ENCODE results near the gene AMPH.

AMPH gene

DNA sequence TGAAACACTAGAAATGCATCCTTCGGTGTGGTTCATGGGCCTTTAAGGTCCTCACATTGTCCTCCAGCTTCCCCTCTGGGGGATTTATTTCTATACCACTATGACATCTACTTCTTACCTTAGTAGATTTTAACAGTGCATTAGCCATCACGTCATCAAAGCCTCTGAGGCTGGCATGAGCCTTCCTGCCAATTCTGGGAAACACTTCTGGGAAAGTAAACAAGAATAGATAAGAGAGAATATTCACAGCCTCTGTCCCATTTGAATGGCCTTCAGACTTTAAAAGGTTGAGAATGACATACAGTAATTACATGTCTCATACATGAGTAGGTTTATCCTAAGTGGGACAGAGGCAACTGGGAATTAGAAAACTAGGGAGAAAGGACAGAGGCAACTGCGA, 89.7 kb downstream of the AMPH start:
- no peak for DNase-seq

- DNase-seq = no peak
These were observed 91.6 kb downstream of the AMPH start for GRCh38 chr7:38539477-38540081.

DNA sequence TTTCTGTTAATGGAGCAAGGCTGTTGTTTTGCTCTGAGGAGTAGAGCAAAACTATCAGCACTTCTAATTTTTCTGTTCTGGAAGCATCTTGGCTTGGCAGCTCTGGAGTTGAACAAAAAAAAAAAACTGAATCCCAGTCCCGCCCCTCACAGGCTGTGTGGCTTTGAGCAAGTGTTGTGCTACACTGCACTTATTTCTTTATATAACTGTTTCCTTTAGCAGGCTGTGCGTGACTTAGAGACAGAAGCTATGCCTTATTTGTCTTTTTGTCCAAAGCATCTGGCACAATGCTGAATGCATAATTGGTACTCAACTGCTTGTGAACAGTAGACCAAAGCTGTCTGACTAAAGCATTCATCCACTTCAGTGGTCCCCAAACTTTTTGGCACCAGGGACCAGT, 96.1 kb downstream of the AMPH start:
- no peak for DNase-seq

DNA sequence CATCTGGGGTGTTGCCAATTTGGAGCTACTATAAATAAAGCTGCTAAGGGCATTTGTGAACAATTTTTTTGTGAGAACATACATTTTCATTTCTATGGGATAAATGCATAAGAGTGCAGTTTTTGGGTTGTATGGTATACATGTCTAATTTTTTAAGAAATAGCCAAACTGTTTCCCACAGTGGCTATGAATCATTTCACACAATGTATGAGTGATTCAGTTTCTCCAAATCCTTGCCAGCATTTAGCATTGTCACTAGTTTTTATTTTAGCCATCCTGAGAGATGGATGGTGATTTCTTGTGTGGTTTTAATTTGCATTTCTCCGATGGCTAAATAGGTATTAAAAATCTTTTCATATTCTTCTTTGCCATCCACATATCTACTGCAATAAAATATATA, 105.3 kb downstream of the AMPH start:
- DNase-seq = no peak

GRCh38 chr7:38524786-38525185, 106.4 kb downstream of the AMPH start:
- DNase-seq = no peak

DNA sequence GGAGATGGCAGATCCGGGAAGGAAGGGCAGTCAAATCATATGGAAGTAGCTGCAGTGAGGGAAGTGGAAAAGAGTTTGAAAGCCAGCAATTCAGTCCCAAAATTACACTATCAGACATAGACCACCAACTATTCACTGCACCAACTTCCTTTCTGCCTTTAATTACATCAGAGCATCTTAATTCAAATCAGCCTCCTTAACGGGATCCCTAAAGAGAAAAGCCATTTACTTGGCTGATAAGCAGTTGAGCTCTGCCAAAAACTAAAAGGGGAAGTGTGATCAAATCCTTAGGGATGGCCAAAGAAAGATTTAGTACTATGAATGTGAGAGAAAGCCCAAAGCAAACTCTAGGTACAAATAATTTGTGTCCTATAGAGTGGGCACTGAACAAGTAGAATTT, 110.4 kb downstream of the AMPH start:
- no peak for DNase-seq

GRCh38 chr7:38518541-38518940, 112.6 kb downstream of the AMPH start:
- no peak for DNase-seq

DNA sequence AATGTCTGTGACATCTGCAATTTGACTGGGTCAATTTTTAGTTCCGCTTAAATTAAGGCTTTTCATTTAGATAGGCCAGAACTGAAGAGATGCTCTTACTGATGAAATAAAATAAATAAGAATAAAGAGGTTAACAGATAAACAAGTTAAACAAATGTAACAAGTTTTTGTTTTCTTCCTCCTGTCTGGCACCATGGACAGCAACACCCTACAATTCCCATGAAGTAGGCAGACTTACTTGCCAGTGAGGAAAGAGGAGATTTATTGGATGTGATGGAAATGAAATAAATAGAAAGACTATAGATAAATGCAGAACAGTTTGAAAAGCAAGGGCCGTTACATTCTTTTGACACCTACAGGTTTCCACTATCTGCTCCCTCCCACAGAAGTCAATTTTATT, 118.5 kb downstream of the AMPH start:
- DNase-seq = no peak

DNA sequence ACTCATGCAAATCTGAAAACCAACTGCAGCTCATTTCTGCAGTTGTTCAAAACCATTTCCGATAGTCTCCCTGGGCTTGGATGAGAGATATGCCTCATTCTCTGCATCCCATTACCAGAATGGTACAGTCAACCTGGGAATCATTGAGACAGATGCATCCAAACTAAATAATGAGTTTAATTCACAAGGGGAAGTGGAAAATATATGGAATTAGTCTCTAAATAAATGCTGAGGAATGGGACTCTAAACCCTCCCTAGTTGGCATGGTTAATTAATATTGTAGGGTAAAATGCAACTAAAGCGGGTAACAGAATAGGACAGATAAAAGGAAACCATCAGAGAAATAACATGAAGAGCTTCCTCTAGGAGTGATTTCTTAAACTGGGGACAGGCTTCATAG, 118.9 kb downstream of the AMPH start:
- no peak for DNase-seq

DNA sequence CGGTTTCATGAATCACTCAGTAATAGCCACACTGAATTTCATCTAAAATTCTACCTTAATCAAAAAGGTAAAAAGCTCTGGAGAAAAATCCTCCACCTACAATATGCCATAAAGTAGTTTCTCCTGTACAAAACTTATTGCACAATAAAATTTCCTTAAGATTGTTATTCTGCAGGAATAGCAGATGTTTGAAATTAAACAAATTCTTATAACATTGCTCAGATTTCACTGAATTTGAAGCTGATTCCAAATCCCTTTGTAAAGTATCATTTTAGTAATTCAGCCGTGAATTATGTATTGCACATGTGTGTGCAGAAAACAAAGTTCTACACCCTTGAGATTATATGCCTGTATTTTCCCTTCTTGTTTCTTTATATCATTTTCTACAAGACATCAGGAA, 123.8 kb downstream of the AMPH start:
- no peak for DNase-seq

DNA sequence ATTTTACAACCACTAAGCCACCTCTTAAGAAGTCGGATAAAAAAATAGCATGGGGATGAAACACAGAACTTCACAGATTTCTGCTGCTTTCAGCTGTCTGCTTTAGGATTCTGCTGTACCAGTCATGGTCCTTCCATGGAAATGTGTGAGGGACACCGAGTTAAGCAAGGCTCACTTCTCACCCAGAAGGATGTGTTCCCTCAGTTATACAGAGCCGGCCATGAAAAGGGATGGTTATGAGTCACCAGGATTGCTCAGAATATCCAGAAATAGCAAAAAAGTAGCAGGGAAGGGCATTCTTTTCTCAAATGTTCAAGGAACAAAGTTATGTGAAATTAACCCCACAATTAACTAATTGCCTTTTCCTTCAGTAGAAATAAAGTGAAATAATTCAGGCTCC, 124.4 kb downstream of the AMPH start:
- DNase-seq = no peak

DNA sequence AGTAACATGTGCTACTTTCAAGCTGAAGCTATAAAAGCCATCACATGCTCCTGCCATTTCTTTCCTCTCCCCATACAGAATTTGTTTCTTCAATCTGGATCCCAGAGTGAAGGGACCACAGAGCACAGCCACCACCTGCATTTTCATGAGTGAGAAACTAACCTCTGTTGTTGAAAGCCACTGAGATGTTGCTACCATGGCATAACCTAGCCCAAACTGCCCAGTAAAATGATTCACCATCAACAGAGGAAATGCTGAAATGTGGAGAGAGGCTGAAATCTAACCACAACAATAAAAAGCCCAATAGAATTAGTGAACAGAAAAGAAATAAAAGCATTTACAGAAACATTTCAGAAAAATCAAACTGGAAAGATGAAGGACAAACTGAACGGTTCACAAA, 125.2 kb downstream of the AMPH start:
- DNase-seq = no peak

DNA sequence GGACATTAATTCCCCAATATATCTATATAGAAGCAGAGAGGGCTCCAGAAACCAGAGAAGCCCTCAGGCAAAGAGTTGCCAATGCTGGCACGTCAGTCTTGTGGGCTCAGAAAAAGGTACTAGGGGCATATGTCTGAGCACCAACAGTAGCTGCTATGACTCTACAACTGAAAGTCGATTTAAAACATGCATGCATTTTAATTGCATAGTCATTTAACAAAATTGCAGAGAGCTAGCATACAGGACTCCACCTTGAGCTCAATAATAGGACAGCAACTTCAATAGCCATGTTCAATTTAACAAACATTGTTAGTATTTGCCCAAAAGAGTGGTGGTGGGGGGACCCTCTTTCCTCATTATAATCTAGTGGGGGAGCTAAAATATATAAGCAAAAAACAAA, 126.5 kb downstream of the AMPH start:
- no peak for DNase-seq

- DNase-seq = no peak
These were observed 128.3 kb downstream of the AMPH start for GRCh38 chr7:38502848-38503247.

DNA sequence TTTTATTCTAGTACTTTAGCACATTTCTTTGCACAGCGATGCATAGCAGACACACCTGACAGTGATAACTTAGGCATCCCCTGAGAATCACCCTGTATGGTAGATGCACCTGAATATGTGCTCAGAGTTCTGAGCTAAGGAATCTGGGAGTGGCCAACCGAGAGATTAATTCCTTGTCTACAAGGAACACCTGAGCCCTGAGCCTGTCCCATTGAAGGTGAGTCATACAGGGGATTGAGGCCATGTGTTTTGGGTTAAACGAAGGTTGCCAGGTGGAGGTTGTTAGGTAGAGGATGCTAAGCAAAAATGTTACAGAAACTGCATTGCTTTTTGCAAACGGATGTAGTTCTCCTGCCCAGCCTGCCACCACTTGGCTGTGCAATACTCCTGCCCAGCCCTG, 128.9 kb downstream of the AMPH start:
- no peak for DNase-seq

GRCh38 chr7:38492010-38492409, 139.2 kb downstream of the AMPH start:
- DNase-seq = no peak

DNA sequence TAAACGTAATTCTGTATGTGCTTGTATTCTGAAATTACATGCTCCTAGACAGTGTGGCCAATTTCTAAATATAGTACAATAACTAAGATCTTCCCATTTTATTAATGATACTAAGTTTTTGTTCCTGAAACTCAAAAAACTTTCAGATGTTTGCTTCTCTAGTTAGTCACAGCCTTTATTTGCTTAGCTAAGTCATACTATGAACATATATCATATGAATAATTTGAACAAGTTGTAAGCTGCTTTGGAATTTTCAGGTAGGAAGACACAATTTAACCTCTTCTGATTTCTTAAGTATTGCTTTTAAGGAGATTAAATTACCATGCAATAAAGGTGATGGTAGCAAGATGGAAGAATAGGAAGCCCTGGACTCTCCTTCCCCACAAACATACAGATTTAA, 148.7 kb downstream of the AMPH start:
- DNase-seq = no peak

GRCh38 chr7:38481401-38481800, 149.8 kb downstream of the AMPH start:
- DNase-seq = no peak

DNA sequence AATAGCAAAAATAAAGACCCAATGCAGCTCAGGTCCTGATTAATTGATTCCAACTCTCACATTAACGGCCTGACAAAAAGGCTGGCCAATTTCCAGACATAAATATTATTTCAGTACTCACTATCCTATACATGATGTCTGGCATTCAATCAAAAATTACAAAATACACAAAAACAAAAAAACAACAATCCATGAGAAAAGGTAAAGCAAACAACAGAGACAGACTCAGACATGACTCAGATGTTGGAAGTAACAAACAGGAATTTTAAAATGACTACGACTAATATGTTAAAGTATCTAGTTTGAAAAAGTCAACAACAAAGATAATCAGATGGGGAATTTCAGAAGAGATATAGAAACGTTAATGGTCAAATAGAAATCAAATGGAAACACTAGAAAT, 152.8 kb downstream of the AMPH start:
- DNase-seq = no peak

DNA sequence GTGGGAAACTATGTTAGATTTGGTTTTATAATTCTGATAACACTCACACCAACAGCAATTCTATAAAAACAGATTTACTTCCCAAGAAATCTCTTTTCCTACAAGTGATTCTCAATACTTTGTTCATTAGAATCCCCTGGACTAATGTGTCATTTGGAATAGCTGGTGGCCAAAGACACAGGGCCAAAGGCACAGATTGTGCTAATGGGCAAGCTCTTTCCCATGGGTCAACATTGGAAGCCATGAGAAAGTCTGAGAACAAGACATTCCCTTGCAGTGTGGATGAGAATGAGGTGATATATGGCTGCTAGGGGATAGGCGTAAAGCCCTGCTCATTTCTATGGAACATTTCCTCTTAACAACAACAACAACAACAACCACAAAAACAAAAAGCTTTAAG, 153.8 kb downstream of the AMPH start:
- no peak for DNase-seq

DNA sequence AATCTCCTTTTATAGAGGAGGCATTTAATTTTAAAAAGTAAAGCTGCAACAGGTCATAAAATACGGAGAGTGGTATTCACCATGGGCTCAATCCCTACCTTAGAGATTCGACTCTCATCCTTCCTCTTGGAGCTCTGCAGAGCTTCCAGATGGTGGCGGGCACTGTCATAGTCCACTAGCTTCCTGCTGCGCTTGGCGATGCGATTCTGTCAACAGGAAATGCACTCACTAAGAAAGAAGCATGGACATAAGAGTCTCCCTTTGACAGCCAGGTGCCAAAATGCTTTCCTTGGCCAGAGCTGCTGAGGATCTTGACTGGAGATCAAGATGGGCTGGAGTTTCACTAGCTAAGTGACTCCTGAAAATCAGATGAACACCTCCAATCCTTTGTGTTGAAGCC, 154.4 kb downstream of the AMPH start:
- no peak for DNase-seq

GRCh38 chr7:38465956-38466355, 165.2 kb downstream of the AMPH start:
- no peak for DNase-seq

DNA sequence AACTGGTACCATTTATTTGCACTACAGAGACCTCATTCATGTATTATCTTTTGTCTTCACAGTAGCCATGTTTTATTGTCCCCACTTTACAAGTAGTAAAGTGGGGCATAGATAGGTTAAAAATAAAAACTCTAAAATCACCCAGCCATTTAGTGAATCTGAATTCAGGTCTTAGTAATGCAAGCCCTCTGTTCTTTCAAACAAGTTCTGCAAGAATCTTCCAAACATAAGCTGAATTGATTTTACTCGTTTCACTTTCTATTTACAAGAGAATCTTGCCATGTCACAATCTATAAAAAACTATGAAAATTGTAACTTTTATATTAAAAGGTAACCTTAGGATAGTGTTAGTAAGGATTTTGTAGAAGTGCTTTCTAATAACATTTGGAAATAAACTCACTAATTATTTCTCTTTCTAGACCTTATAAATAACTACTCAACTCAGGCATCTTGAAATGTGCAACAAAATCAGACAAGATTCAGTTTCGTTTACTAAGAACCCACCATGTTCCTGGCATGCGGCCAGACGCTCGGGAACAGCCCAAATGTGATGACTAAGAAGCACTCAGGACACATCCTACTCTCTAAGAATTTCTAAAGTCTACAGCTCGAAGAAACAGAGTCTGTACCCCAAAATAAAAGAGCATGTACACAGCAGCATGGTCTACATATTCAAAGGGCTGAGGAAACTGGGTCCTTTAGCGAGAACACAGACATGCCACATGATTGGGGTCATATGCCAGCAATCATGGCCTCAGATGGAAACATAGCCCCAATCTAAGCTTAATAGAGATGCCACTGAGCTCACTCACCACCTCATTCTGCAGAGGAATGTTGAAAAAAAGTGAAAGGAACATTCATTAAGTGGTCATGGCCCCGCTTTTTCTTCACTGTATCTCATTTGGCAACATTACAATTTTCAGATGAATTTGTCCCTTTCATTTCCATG, 167.6 kb downstream of the AMPH start:
- DNase-seq = peak; percentile 19 to 33

DNA sequence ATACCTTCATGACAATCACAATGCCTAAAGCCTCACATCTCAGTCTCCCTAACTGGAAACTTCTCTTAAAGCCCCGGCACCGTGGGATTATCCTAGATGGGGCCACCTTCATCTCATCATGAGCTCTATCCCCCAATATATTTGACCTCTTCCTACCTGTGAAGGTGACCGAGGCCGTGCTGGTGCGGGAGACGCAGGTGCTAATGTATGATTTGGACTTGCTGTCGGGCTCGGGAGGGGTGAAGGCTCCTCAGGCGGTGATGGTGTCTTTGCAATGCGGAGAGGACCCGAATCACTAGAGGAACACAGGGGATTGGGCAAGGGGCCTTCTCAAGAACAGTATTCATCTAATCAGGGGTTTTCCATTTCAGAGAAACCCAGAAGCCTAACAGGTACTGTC, 168.4 kb downstream of the AMPH start:
- no peak for DNase-seq

DNA sequence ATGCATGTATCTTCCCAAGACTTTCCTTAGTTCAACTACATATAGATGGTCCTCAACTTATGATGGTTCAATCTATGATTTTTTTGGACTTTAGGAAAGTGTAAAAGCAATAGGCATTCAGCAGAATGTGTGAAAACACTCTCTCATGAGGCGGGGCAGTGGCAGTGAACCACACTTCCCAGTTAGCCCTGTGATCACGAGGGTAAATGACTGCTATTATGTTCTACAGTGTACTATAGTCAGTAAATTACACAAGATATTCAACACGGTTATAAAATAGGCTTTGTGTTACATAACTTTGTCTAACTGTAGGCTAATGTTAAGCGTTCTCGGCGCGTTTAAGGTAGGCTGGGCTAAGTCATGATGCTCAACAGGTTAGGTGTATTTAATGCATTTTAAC, 169.3 kb downstream of the AMPH start:
- no peak for DNase-seq
